DND-41 (cell line): Measurements from ENCODE around the gene REEP1.

ENCODE experiments used
- ATAC-seq: fragments of 200-7000 bp; cut with Tn5 transposase; 3 replicates; pipeline ENCODE4 v1.9.1; 2021; ENCODE audit warnings: low read depth; ENCODE audit not compliant: insufficient read depth
- DNase-seq: peaks from one replicate; pipeline ENCODE4 v3.0.0-alpha.2; 2020
- H2AFZ ChIP-seq: 2 replicates; pipeline ENCODE4 v1.6.0; 2012; ENCODE audit warnings: low read depth, low read length
- H3K27ac ChIP-seq: 2 replicates; pipeline ENCODE4 v1.5.1; 2012; ENCODE audit warnings: low read length, inconsistent platforms
- H3K27me3 ChIP-seq: fragments of 200-600 bp; sonication (generic); 2 replicates; pipeline ENCODE4 v1.6.0; 2012; ENCODE audit warnings: low read length, mild to moderate bottlenecking, inconsistent platforms; ENCODE audit not compliant: insufficient read depth, poor library complexity
- H3K36me3 ChIP-seq: 2 replicates; pipeline ENCODE4 v1.5.1; 2012; ENCODE audit warnings: low read length, inconsistent platforms; ENCODE audit not compliant: insufficient read depth
- H3K4me1 ChIP-seq: 2 replicates; pipeline ENCODE4 v1.5.1; 2012; ENCODE audit warnings: mild to moderate bottlenecking, low read length; ENCODE audit not compliant: insufficient read depth
- H3K4me2 ChIP-seq: 2 replicates; pipeline ENCODE4 v1.6.0; 2012; ENCODE audit warnings: mild to moderate bottlenecking, moderate library complexity, low read length, inconsistent platforms; ENCODE audit not compliant: insufficient read depth
- H3K4me3 ChIP-seq, 2 experiments: fragments of 200-600 bp in 1 of 2; shearing (Covaris generic) in 1 of 2; 2 replicates each; pipeline ENCODE4 v1.5.1; 2012 to 2016; ENCODE audit warnings: inconsistent platforms in 2 of 2, low read length in 2 of 2, mild to moderate bottlenecking in 2 of 2, low read depth in 1 of 2, moderate library complexity in 1 of 2
- H3K79me2 ChIP-seq: 2 replicates; pipeline ENCODE4 v1.6.0; 2012; ENCODE audit warnings: low read length, inconsistent platforms; ENCODE audit not compliant: insufficient read depth
- H3K9ac ChIP-seq: 2 replicates; pipeline ENCODE4 v1.6.0; 2012; ENCODE audit warnings: low read depth, mild to moderate bottlenecking, inconsistent platforms, low read length, moderate library complexity
- H3K9me3 ChIP-seq: 2 replicates; pipeline ENCODE4 v1.5.1; 2012; ENCODE audit warnings: low read length, moderate library complexity, mild to moderate bottlenecking, inconsistent platforms; ENCODE audit not compliant: insufficient read depth, severe bottlenecking
- H4K20me1 ChIP-seq: 2 replicates; pipeline ENCODE4 v1.6.0; 2012; ENCODE audit warnings: low read length; ENCODE audit not compliant: insufficient read depth
- EZH2 ChIP-seq: IDR thresholded peaks from 3 replicates; pipeline ENCODE4 v1.6.1; 2012; ENCODE audit warnings: borderline replicate concordance, low read depth, mild to moderate bottlenecking, moderate library complexity, low read length, inconsistent platforms; ENCODE audit not compliant: severe bottlenecking
- TF ChIP-seq, protein P1 (sequence below): IDR thresholded peaks from 2 replicates; pipeline ENCODE4 v1.5.1; 2012; ENCODE audit warnings: borderline replicate concordance, low read length, moderate library complexity, mild to moderate bottlenecking; ENCODE audit not compliant: poor library complexity, severe bottlenecking; ENCODE audit errors: extremely low read depth

The REEP1 gene

DNA sequence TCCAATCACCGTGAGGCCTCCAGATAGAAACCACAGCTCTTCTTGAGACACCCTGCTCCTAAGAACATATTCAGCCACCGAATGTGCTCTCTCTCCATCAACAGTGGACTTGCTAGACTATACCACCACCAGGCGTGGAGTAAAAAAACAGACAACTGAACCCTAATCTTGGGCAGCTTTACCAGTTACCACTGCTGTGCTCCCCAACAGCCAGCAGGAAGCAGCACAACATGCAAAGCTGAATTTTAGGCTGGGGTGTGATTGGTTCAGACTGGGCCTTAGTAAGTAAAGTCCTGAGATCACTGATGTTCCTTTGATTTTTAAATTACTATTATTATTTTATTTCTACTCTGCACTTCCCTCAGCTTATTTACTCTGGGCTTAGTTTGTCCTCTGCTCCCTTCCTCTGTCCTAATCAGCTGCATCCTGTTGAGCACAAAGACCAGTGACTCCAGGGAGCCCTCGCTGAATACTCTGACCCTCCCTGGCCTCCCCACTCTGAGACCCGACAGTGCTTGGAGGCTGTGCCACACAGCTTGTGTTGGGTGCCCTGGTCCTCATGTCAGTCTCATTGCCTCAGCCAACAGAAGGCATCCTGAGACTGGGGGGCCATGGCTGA lies 116.3 kb downstream of the REEP1 start:
- Histone ChIP-seq H2AFZ (no peak overlapping the region), H3K79me2 (no peaks in the 10 kb centered on the region), H3K4me2 (no peak overlapping the region), H3K9me3 (no peaks in the 10 kb centered on the region), H3K4me3 (no peak overlapping the region), H3K4me1 (no peaks in the 10 kb centered on the region), H3K27ac (no peak overlapping the region), H3K27me3 (no peaks in the 10 kb centered on the region), H3K36me3 (no peaks in the 10 kb centered on the region), H3K9ac (no peak overlapping the region), H4K20me1 (no peaks in the 10 kb centered on the region)
- ATAC-seq (peak; percentile 77), DNase-seq (peak; percentile 49)
- TF ChIP-seq, protein P1, sequence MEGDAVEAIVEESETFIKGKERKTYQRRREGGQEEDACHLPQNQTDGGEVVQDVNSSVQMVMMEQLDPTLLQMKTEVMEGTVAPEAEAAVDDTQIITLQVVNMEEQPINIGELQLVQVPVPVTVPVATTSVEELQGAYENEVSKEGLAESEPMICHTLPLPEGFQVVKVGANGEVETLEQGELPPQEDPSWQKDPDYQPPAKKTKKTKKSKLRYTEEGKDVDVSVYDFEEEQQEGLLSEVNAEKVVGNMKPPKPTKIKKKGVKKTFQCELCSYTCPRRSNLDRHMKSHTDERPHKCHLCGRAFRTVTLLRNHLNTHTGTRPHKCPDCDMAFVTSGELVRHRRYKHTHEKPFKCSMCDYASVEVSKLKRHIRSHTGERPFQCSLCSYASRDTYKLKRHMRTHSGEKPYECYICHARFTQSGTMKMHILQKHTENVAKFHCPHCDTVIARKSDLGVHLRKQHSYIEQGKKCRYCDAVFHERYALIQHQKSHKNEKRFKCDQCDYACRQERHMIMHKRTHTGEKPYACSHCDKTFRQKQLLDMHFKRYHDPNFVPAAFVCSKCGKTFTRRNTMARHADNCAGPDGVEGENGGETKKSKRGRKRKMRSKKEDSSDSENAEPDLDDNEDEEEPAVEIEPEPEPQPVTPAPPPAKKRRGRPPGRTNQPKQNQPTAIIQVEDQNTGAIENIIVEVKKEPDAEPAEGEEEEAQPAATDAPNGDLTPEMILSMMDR: peak; percentile 86
- no peak for TF ChIP-seq EZH2

DNA sequence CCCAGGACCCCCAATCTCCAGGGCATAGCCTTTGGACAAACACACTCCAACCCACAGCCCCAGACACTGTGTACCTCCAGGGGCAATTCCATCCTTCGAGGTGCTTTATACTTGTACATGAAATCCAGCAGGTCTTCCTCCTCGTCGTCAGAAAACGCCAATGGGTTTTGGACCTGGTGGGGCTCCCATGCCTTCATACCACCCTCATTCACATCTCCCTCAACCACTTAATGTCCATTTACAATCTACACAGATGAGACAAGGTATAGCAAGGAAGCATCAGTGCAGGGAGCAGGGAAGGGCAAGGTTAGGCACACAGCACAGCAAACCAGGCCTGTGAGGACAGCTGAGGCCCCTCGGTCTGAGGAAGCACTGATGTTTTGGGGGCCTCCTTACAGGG lies 117.5 kb downstream of the REEP1 start:
- no peaks in the 10 kb centered on the region for H3K4me1 ChIP-seq

DNA sequence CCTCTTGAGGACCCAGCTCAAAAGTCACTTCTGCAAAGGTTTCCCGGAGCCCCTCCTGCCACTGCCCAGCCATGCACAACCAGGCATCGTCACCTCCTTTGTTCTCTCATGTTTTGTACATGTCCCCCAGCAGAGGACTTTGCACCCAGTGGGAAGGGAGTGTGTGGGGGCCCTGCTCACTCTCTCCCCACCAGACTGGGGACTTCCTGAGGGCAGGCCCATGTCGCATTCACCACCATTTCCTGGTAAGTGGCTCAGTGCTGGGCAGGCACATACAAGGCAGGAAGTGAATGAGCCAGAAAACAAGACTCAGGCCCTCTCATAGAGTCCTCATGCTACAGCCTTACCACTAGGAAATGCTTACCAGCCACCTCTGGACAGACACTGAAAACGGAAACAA lies 119.3 kb downstream of the REEP1 start:
- H4K20me1 ChIP-seq: no peaks in the 10 kb centered on the region
- H3K36me3 ChIP-seq: peaks cover 14% of the 10 kb centered on the region; the same call in 1 of the 2 replicates
- no peak overlapping the region for H3K4me3 ChIP-seq
- no peak overlapping the region for H3K4me2 ChIP-seq
- H2AFZ ChIP-seq: no peak overlapping the region
- no peaks in the 10 kb centered on the region for H3K79me2 ChIP-seq
- no peak overlapping the region for H3K9ac ChIP-seq
- no peaks in the 10 kb centered on the region for H3K9me3 ChIP-seq
- ATAC-seq (peak; percentile 40; the same call in 1 of the 3 replicates), DNase-seq (peak; percentile 26)
- no peak overlapping the region for H3K27ac ChIP-seq
- no peak for TF ChIP-seq EZH2
- TF ChIP-seq, protein P1: no peak
- no peaks in the 10 kb centered on the region for H3K4me1 ChIP-seq
- H3K27me3 ChIP-seq: no peaks in the 10 kb centered on the region

More for the DNA sequence above, 117.5 kb downstream of the REEP1 start:
- Histone ChIP-seq H3K27me3 (no peaks in the 10 kb centered on the region), H3K27ac (no peak overlapping the region), H3K9me3 (no peaks in the 10 kb centered on the region), H4K20me1 (no peaks in the 10 kb centered on the region), H2AFZ (no peak overlapping the region), H3K9ac (no peak overlapping the region), H3K36me3 (no peaks in the 10 kb centered on the region), H3K4me2 (no peak overlapping the region), H3K79me2 (no peaks in the 10 kb centered on the region), H3K4me3 (no peak overlapping the region)
- DNase-seq: no peak
- TF ChIP-seq, protein P1: no peak
- TF ChIP-seq EZH2: no peak
- ATAC-seq: no peak
